HG02571 (cell line): ENCODE results near the gene ADH1B.
"Not testable (repeated sequence)": the region's sequence is repeated elsewhere in the genome, so short reads cannot be mapped to it uniquely, and the experiment has no call there.

Experiments used
- ATAC-seq: cut with Tn5 transposase; IDR thresholded peaks from one replicate; pipeline ENCODE4 v1.9.1; 2021; ENCODE audit warnings: mild to moderate bottlenecking, moderate library complexity; ENCODE audit not compliant: unreplicated experiment

ADH1B gene

GRCh38 chr4:99324361-99324760 is 3.2 kb upstream of the ADH1B start:
- ATAC-seq = no peak

DNA sequence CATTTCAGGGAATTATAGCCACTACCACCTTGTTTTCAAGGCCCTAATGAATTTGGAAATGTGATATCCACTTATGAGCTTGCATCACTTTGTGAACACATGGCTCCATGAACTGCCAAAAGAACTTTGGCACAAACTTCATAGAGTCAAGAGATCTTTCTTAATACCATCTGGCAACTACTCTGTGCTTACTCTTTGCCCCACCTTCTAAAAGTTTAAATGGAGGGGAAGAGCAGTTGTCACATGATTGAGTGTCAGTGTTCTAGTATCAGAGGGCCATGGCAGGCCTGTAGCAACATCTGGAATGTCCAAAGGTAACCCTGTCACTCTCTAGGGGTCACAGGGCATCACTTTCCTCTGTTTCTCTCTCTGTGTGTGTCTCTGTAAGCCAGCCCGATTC is 2.6 kb upstream of the ADH1B start:
- no peak for ATAC-seq

DNA sequence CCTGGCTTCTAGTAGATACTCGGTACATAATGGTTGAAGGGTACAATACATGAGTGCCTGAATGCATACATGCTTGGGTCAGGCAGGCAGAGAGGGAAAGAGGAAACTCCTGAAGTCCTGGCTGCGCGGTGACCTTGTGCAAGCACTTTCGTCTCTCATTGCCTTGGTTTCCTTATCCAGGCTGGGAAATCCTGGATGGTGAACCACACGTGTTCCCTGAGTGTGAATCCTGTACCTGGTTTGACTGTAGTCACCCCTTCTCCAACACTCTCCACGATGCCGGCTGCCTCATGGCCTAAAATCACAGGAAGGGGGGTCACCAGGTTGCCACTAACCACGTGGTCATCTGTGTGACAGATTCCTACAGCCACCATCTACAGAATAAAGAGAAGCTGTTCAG is 3.4 kb downstream of the ADH1B start:
- ATAC-seq = not testable (repeated sequence)

DNA sequence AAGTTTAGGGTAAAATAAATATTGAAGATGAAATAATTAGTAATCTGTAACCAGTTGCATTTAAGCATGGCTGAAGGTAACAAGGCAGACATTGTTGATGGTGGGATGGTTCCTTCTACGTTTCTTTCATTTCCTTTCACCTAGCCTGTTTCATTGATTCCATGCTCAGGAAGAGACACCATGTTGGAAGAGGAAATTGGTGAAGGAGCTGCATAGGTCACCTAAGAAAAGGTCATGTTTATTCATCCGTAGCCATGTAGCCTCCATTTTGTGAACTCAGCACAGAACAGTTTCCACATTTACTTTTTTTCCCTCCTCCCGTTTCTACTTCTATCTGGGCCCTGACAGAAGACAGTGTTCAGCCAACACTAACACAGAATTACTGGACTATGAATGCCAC is 3.8 kb downstream of the ADH1B start:
- ATAC-seq = no peak

DNA sequence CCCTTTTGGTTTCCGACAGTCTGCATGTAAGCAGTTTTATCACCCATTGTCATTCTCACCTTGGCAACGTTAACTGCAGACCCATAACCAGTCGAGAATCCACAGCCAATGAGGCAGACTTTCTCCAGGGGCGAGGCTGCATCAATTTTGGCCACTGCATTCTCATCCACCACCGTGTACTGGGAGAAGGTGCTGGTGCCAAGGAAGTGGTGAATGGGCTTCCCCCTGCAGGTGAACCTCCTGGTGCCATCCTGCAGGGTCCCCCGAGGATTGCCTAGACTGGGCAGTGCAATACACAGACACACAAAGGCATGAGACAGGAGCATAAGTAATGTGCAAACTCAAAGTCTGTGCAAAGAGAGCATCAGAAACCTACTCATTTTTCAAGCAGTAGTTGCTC is 5.4 kb downstream of the ADH1B start:
- no peak for ATAC-seq

- ATAC-seq = no peak
These were observed 7.0 kb downstream of the ADH1B start for GRCh38 chr4:99314211-99314610.

DNA sequence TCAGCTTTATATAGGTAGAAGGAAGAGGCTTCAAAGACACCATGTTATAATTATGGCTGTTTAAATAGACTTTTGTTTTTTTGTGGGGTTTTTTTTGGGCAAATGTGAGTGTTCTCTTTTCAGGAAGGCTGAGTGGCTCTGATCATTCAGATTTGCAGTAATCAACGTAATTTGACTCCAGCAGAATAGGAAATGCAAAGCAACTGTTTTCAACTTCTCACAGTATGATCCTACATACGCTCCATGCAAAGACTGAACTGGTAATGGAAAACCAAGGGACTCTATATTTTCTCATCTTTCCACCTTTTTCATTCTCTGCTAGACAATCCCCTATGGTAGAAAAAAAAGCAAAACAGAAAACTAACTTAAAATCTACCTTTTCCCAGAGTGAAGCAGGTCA is 10.8 kb downstream of the ADH1B start:
- no peak for ATAC-seq

- ATAC-seq = no peak
These were observed 15.4 kb downstream of the ADH1B start for GRCh38 chr4:99305638-99306400.

DNA sequence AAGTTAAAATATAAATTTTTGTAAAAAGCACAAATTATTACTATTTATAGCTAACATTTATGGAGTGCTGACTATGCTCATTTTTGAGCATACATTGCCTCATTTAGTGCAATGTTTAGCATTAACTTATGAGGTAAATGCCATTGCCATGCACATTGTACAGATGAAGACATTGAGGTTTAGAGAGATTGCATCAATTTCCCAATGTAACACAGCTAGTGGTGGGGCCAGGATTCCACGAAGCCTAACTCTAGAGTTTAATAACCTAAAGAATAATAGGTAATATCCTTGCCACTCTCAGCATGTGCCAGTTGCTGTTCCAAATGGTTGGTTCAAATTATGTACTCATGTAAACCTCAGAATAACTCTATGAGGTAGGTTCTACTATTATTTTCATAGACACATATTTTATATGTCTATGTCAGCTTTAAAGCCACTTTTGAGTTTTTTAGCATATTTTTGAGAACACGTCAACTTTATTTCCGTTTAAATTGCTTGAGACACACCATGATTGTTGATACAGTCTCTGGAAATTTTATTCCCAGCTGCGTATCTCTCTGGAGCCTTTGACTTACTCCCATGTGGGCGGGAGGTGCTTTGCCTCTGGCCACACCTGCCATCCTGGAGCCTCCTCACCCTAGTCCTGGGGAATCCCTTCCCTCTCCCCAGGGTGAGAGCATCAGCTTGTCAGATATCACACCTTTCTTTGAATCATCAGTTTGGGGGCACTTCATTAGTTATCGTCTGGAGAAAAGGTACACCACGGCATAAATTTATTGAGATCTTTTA is 19.6 kb downstream of the ADH1B start:
- ATAC-seq = no peak

DNA sequence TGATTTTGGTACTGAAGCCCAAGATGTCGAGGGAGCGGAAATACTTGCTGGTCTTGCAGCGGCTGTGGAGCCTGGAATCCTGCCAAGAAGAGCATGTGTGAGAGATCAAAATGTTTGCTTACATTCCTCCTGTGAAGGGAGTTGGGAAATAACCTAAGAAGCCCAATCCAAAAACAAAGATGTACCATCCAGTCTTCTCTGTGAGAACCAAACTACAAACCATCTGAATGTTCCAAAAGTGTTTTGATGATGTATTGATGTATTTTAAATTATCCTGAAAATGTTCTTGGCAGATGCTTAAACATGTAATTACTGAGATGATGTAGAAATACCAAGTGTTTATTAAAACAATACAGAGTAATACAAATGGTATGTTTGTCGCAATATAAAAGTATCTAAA is 20.3 kb downstream of the ADH1B start:
- no peak for ATAC-seq

DNA sequence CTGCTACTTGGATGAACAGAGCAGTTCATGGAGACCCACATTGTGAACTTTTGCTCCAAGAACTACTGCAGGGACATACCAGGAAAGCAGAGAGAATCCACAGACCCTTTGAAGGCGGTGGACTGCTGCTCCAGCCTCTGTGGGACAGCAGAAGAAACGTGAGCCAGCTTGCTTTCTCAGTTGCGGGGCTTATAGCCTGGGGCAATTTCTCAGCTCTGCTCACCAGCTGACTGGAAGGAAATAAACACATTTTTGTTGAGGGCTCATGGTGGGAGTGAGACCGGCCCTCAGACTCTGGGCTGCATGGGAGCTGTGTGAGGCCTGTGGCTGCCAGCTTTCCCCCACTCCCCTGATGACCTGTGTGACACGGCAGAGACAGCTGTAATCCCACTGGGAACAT is 27.8 kb downstream of the ADH1B start:
- ATAC-seq = no peak

DNA sequence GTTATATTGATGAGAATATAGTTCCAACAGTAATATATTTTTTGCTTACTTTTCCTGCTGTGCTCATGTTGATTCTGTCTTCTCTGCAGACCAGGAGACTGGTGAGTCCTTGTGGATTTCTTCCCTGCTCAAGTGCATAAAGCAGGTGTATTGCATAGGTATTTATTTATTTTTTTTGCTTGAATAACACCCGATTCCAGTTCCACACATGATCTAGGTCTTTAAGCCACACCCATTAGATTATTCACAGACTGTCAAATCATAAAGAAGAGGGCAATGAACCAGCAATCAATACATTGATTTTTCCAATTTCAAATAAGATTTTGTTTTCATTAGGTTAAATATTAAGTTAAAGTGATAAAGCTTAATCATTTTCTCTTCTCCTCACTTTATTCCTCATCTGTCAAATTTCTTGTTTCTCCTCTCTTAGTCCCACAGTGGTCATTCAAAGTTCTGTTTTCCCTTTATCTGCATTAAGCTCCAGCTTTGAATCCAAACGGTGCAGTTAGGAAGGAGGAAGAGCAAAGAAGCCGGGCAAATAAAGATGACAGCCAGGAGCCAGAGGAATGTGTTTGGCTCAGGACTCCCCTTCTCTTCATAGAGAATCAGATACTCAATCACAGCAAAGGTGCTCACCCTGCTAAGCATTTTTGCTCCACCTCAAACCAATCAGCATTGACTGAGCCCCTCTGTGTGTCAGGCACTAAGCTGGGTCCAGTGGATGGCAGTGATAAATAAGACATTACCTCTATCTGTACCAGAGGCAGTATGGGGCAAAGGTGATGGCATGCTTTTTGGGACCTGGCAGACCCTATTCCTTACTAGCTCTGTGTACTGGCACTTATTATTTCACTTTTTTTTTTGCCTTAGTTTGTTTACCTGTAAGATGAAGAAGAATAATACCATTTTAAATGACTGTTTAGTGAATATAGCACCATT is 30.1 kb downstream of the ADH1B start, which contains the start of gene ADH1A:
Gene ADH1A, minus strand, starts transcription at position 138 of the 939 bp plus-strand sequence. Its CDS starts 71 bp downstream, at position 67.
- ATAC-seq = no peak

DNA sequence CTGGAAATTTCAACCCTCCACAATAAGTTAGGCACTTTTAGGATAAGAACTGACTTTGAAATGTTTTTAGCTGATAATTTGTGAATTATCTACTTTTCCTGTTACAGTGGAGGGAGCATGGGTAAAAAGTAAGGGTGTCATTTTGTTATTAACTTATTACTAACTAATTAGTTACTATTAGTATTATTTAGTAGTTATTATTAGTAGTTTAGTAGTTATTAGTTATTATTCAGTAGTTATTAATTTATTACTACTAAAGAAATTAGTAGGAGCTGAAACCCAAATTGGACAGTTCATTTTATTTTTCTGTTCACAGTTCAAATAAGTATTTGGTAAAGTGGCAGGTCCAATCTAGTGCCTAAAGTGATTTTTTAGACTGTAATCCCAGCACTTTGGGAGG is 35.8 kb downstream of the ADH1B start:
- ATAC-seq = no peak

GRCh38 chr4:99282731-99283130 is 38.5 kb downstream of the ADH1B start:
- ATAC-seq = no peak

DNA sequence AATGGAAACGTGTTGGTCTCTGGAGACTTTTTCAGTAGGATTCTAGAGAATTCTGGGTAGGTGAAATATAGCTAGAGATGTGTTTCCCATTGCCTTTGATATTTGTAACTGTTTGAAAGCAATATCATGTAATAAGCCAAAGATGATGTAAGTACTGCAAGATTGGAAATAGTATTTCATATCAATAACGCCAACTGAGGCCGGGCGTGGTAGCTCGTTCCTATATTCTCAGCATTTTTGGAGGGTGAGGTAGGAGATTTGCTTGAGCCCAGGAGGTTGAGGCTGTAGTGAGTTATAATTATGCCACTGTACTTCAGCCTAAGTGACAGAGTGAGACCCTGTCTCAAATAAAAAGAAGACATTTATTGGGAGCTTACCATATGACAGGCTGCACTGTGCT is 39.9 kb downstream of the ADH1B start:
- no peak for ATAC-seq

GRCh38 chr4:99276417-99276816 is 44.8 kb downstream of the ADH1B start:
- no peak for ATAC-seq

DNA sequence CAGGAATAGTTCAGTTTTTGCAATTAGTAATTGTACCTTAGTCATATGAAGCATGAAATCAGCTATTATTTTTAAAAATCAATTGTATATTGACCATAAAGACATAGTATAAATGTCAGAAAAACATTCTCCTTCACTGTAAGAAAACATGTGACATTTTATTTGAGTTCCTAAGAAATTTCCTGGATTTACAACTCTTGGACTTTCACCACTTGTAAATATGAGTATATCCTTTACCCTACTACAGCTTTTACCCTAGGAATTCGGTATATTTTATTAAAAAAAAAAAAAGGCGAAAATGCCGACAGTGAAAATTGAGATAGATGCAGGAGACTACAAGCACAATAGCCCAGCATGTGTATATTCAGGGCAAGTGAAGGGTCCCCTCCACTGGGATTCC is 45.3 kb downstream of the ADH1B start:
- ATAC-seq = no peak

DNA sequence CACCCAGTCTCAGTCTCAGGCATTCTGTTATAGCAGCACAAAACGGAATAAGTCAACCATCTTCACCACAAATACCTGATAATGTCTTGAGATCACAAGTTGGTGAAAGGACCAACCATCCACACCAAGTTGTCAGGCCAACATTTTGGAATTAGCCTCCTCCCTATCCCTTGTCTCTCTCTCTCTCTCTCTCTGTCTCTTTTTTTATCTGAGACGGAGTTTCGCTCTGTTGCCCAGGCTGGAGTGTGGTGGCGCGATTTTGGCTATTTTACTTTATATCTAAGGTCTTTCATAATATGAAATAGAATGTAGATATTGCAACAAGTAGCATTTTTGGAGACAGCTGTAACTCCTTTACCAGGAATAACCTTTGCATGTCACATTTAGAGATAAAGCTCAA is 46.2 kb downstream of the ADH1B start:
- no peak for ATAC-seq

DNA sequence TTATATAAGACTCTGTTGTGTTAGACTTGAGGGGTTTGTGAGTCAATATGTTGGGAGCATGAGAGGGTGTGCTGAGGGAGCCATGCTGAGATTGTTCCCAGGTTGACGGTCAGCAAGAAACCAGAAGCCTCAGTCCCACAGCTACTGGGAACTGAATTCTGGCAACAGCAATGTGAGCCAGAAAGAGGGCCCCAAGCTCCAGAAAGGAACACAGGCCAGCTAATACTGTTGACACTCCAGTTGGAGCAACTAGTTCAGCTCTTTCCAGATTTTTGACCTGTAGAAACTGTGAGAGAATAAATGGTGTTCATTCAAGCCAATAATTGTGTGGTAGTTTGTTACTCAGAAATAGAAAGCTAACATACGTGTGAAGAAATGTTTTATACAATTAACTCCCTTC is 47.5 kb downstream of the ADH1B start:
- ATAC-seq = no peak

DNA sequence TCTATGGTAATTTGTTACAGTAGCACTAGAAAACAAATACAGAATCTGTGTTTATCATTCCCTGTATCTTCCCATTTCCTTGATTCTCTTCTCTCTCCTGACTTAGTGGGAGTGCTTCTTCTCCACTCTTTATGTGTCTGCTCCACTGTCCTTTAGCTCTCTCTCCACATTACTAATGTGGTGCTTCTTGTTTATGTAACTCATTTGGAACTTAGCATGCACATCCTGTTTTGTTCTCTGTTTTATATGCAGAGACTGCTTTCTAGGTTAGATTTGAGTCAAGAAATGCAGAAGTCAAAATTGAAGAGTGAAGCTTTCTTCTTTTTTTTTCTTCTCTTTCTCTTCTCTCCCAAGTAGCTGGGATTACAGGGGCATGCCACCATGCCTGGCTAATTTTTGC is 56.3 kb downstream of the ADH1B start:
- no peak for ATAC-seq
